GM18907 (cell line): ENCODE results near the gene CYSTM1.

Experiments used
- ATAC-seq: cut with Tn5 transposase; IDR thresholded peaks from one replicate; pipeline ENCODE4 v1.9.1; 2021; ENCODE audit warnings: mild to moderate bottlenecking, moderate library complexity; ENCODE audit not compliant: unreplicated experiment

CYSTM1 gene, protein sequence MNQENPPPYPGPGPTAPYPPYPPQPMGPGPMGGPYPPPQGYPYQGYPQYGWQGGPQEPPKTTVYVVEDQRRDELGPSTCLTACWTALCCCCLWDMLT

DNA sequence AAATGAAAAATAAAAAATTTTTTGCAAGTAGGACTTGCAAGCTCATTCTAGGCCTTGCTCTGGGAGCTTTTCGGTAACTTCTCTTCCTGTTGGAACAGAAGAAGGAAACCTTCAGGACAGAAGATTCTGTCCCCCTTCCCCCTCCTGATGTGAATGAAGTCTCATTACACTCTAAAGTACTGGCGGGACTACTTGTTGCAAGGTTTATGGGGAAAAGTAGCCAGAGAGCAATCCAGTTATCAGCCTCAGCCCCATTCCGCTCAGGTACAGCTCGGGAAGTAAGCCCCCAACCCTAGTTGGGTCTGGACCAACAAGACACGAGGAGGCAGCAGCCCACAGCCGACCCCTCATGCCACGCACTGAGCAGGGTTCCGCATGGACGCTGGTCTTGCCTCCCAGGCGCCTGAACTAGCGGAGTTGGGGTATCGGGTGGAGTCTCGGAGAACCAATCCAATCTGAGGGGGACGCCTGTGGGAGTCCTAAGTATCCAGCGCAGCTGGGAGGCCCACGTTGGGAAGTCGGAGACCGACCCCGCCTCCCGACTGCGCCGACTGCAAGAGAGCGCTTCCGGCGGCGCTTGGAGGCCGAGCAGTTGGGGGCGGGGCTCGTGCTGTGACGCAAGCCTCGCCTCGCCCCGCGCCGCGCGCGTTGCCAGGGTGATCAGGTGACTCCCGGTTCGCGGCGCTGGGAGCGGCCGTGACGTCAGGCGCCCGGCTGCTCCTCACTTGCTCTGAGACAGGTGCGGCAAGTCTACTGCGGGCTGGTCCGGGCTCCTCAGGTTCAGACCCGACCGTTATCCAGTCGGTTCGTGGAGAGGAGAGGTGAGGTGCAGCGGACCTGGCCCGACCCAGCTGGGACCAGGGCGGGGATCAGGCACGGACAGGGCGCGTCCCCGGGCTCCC, at the start of gene CYSTM1:
Gene CYSTM1 (plus strand): TSS at position 724 of the 902 bp plus-strand sequence. CDS start 19,278 bp downstream, outside the sequence.
- ATAC-seq: peak; percentile 95

DNA sequence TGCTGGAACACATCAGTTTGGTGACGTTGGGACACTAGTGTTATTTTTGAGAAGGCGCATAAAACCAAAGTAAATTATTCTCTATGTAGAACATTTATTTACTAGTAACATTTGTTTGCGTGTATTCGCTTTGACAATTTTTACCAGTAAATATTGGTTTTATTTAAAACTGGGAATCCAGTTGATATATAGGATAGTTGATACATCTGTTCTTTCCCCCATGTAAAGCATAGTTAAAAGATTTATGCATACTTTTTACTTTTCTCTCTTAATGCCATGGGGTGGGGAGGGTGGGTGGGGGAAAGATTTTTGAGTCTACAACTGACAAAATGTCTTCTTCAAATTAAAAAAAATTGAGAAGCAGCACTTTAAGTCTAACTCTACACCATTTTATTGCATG, 49.4 kb upstream of the CYSTM1 start, which contains the start of gene IGIP:
Gene IGIP (plus strand): TSS at position 301 of the 400 bp plus-strand sequence. CDS start 2,540 bp downstream, outside the sequence.
- no peak for ATAC-seq

DNA sequence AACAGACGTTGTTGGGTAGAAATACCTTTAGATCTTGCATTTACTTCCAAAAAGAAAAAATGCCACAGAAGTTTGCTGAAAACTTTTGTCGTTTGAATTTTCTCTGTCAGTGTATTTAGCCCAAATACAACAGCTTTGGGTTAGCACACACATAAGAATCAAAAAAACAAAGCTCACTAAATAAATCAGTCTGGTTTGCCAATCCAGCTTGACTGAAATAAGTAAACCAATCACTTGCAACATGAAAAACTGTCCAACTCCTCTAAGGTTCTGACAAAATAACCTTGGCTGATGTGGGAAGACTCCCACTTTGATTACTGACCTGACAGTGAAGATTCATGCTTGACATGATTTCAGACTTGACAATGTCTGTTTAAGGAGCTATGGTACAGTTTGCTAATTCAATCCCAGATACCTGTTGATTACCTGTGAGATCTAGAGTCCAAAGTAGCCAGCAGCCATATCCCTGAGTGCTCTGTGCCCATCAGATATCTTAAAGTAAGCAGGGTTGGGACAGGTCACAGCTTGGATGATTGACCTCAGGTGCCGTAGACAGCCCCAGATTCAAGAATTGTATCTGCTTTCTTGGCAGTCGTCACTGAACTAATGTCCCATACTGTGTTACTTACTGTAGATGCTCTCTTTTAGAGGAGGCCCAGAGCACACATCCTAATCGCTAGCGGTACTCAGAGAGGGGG, 48.5 kb upstream of the CYSTM1 start:
- ATAC-seq: no peak

DNA sequence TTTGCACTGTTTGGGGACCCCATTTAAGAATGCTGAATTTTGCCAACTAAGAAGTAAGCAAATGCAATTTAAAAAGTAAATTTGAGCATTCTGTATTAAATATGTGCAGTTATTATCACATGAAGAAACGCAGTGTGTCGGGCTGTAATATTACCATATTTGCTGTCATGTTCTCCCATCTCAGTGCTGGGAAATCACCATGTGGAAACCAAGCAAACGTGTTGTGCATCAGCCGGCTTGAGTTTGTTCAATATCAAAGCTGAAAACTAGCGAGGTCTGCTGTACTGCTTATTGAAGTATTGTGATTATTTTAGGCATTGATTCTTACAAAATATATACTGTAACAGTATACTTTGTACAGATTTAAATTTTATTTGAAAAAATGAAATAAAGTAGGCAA, 46.6 kb upstream of the CYSTM1 start:
- ATAC-seq: no peak

- no peak for ATAC-seq
Observed at GRCh38 chr5:140130949-140131733, 43.8 kb upstream of the CYSTM1 start.

- no peak for ATAC-seq
Observed at GRCh38 chr5:140131967-140132409, 43.0 kb upstream of the CYSTM1 start.

DNA sequence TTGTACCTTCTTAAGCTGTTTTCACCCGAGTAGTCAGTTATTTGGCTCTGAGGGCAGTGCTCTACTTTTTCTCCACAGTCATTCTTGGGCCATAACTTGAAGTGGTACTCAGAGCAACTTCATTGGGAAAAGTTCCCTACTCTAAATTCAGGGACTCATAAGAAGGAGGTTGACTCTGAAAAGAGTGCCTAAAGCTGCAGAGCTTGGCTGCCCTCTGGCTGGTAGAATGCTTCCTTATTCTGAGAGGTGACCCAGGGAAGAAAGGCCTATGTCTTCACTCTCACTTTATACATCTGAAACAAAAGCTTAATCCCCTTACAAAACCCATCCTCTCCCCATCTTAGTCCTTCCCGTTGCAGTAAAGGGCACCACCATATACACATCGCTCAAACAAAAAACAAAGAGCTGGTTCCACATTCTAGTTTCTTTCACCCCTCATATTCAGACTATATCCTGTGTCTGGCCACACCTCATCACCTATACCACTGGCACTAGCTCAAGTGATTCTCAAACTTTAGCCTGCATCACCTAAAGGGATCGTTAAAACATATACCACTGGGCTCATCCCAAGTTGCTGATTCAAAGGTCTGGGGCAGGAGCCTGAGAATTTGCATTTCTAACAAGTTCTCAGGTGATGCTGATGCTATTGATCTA, 41.3 kb upstream of the CYSTM1 start:
- no peak for ATAC-seq

GRCh38 chr5:140134277-140134935, 40.6 kb upstream of the CYSTM1 start:
- ATAC-seq: no peak

GRCh38 chr5:140135127-140135526, 39.9 kb upstream of the CYSTM1 start:
- ATAC-seq: no peak

GRCh38 chr5:140136624-140137023, 38.4 kb upstream of the CYSTM1 start:
- ATAC-seq: no peak

DNA sequence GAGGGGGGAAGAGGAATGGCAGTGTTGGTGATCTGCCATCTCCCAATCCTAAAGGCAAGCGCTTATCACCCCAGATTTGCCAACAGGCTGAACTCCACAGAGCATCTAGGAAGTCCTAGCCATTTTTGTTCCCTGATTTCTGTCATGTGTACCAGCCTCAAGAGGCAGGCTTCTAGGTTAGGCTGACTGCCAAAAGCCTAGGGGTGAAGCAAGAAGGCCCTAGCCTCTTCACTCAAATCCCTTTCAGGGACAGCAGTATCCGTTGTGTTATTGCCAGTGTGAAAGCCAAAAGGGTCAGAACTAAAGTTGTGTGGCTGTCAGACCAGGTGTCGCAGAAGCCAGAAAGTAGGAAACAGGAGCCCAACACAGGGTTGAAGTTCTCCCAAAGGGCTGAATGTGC, 34.6 kb upstream of the CYSTM1 start:
- ATAC-seq: no peak

DNA sequence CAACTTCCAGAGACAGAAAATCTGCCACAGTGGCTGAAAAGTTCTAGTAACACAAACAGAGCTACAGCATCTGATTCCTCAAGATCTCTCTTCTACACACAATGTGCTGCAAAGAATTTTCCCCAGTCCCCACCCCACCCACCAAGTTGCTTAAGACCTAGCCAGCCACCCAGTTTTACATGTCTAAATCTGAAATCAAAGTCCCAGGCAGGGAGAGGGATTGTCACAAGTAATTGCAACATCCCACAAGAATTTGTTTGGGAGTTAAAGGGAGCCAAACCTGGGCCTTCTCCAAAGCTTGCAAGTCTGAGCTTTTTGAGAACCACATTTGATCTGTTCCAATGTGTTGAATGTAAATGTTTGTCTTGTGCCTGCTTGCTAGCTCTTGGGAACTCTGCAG, 33.7 kb upstream of the CYSTM1 start:
- no peak for ATAC-seq

DNA sequence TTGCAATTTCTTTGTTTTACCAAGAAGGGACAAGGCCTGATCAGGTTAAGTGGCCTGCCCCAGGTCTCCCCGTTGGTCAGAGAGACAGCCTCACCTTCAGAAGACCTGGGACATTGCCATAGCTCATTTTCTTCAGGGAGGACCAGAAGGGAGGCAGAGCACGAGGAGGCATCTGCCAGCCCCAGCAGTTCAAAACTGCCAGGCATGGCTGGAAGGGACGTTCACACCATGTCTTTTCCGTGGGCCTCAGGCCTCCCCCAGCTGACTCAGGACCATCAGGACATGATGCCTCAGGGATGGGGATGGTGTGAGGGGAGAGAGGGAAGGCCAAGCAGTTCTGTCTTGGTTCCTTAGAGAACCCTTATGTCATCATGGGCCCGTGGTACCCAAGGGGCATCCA, 32.7 kb upstream of the CYSTM1 start:
- no peak for ATAC-seq

DNA sequence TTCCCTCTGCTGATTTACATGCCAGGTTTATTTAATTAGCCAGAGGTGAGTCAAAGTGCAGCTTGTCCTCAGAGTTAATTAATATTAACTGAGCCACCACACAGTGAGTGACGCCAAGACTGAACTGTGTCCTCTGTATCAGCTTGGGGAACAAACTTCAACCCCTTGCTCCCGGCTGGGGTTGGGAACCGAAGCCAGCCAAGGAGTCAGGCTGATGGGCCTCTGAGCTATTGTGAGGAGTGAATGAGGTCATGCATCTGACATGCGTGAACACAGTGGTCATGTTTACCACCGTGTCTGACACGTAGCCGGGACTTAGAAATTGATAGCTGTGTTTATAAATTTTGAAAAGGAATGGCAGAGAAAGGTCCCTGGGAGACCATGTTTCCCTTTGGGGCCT, 32.1 kb upstream of the CYSTM1 start:
- no peak for ATAC-seq

GRCh38 chr5:140143521-140144258, 31.3 kb upstream of the CYSTM1 start:
- peak; percentile 11 for ATAC-seq

- no peak for ATAC-seq
Observed at GRCh38 chr5:140145256-140145655, 29.7 kb upstream of the CYSTM1 start.

DNA sequence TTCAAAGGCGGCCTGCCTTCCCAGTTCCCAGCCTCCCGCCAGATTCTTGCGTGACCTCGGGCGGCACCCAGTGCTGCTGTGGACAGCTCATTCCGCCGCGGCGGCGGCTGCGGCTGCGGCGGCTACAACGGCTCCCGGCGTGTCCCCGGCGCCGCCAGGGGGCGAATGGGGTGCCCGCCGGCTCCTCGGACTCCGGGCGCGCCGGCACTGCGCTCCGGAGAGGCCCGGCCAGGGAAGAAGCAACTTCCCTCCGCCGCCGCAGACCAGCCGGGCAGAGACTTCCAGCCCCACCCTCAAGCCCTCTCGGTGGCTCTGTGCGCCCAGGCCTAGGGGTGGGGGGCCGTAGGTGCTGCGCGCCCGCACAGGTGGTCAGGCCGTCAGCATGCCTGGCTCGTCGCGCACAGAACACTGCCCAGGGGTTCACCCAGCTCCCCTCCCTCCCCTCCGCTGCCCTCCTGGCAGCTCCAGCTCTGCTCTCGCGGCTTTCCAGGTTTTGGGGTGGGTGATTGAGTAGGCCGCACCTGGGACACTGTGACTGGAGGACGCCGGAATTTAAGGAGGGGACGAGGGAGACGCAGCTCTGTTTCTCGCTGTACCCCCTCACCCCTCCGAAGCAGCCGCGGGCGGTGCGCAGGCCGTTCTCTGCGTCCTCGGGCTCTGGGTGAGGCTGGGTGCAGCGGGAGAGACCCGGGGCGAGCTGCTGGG, 29.0 kb upstream of the CYSTM1 start:
- peak; percentile 69 for ATAC-seq

DNA sequence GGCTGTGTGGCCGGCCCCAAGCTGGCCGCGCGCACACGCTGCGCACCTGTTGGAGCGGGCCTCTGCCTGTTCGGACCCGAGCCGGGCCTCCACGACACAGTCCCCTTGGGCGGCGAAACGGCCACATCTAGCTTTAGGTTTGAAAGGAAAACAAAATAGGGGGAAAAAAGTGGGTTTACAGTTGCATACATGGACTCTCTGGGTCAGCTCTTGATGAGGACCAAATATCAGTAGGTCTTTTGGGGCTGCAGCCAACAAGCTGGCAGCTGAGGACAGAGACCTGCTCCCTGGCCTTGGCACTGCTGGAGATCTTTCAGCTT, 28.5 kb upstream of the CYSTM1 start:
- ATAC-seq: no peak

DNA sequence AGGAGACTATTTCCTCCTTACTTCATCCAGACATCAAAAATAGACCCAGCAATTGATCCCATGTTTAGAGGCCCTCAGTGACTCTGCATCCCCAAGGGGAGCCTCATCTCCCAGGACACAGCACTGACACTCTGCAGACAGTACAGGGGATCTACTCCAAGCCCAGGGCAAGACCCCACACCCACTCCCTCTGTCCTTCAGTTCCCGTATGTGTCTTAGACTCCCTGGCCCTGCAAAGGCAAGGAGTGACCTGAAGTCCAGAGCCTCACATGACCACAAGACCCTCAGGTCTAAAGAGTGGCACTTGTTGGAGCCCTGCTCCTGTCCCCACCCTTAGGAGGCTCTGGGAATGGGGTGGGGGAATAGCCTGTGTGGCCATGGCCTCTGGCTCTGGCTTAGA, 27.5 kb upstream of the CYSTM1 start:
- ATAC-seq: no peak
